Effector CD8-positive, alpha-beta T cell (primary cell): Measurements from ENCODE around the gene NEURL1.
"Not testable (repeated sequence)": the region's sequence is repeated elsewhere in the genome, so short reads cannot be mapped to it uniquely, and the experiment has no call there.

ENCODE experiments used
- DNase-seq: peaks from one replicate; lab custom pipeline; 2025; lab: John Stamatoyannopoulos, UW

Gene NEURL1

GRCh38 chr10:103465411-103466179, 27.9 kb upstream of the NEURL1 start:
- no peak for DNase-seq

- DNase-seq: no peak
Observed at GRCh38 chr10:103466734-103467133, 26.8 kb upstream of the NEURL1 start.

GRCh38 chr10:103467406-103467805, 26.1 kb upstream of the NEURL1 start:
- DNase-seq: no peak

GRCh38 chr10:103469201-103469600, 24.3 kb upstream of the NEURL1 start:
- no peak for DNase-seq

- peak; percentile 11 for DNase-seq
Observed at GRCh38 chr10:103470761-103471653, 22.5 kb upstream of the NEURL1 start.

- DNase-seq: no peak
Observed at GRCh38 chr10:103472005-103472404, 21.5 kb upstream of the NEURL1 start.

- DNase-seq: no peak
Observed at GRCh38 chr10:103473261-103473671, 20.2 kb upstream of the NEURL1 start.

GRCh38 chr10:103474077-103474476, 19.4 kb upstream of the NEURL1 start:
- DNase-seq: no peak

- no peak for DNase-seq
Observed at GRCh38 chr10:103475437-103475836, 18.1 kb upstream of the NEURL1 start.

GRCh38 chr10:103476046-103476768, 17.3 kb upstream of the NEURL1 start:
- no peak for DNase-seq

- no peak for DNase-seq
Observed at GRCh38 chr10:103478671-103479070, 14.8 kb upstream of the NEURL1 start.

- no peak for DNase-seq
Observed at GRCh38 chr10:103479135-103479534, 14.4 kb upstream of the NEURL1 start, which contains the start of gene CALHM3. TSS of gene CALHM3 (minus strand) at chr10:103479240. CDS start at chr10:103479032, 208 bp downstream.

- no peak for DNase-seq
Observed at GRCh38 chr10:103480521-103480920, 13.0 kb upstream of the NEURL1 start.

GRCh38 chr10:103481974-103482531, 11.5 kb upstream of the NEURL1 start:
- no peak for DNase-seq

GRCh38 chr10:103486635-103487409, 6.7 kb upstream of the NEURL1 start:
- DNase-seq: not testable (repeated sequence)

- DNase-seq: no peak
Observed at GRCh38 chr10:103487410-103487708, 6.1 kb upstream of the NEURL1 start.

GRCh38 chr10:103490986-103491314, 2.6 kb upstream of the NEURL1 start:
- no peak for DNase-seq

- no peak for DNase-seq
Observed at GRCh38 chr10:103491729-103492364, 1.7 kb upstream of the NEURL1 start.

GRCh38 chr10:103492655-103493261, 747 bp upstream of the NEURL1 start:
- no peak for DNase-seq
